Measurements from ENCODE around the gene CRYL1. TPM values are rescaled to one million over a fixed set of nuclear protein-coding genes. Genes with fewer than 3 reads are reported as not detected.

The CRYL1 gene
- total RNA-seq, 6 donors from 2014 or later = 22.2 to 38.9 (median 28.7) TPM

DNA sequence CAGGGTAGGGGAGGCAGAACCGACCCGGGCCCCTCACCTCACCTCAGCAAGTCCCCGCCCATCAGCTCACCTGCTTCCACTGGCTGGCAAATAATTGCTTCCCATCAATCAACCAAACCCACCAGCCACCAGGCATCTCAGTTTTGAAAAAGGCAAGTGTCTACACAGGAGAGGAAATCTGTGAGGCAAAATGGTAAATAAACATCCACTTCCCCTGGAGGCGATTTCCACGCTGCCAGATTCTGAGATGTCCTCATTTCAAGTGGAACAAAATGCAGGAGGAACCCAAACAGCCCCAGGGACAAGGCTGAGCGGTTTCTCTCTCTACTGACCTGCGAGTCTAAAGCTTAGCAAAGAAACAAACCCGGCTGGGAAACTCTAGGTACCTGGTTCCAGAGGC is 117.5 kb downstream of the CRYL1 start:
- no peak overlapping the region for H3K27ac ChIP-seq
- WGBS, 2 donors = 53 to 59% methylated on average over 8 of the region's 8 CpGs
- peaks cover 0 to 6% (median 2%) of the 10 kb centered on the region in 4 donors for H3K36me3 ChIP-seq
- H3K4me3 ChIP-seq = no peak overlapping the region
- no peaks in the 10 kb centered on the region for H3K9me3 ChIP-seq
- no peaks in the 10 kb centered on the region for H3K27me3 ChIP-seq
- H3K4me1 ChIP-seq = no peaks in the 10 kb centered on the region
- no peak for ATAC-seq (ENCODE audit: low FRiP score in 2 of 2)
- peak in 1 of 2 donors; percentile 9 for DNase-seq
- TF ChIP-seq, protein P1, sequence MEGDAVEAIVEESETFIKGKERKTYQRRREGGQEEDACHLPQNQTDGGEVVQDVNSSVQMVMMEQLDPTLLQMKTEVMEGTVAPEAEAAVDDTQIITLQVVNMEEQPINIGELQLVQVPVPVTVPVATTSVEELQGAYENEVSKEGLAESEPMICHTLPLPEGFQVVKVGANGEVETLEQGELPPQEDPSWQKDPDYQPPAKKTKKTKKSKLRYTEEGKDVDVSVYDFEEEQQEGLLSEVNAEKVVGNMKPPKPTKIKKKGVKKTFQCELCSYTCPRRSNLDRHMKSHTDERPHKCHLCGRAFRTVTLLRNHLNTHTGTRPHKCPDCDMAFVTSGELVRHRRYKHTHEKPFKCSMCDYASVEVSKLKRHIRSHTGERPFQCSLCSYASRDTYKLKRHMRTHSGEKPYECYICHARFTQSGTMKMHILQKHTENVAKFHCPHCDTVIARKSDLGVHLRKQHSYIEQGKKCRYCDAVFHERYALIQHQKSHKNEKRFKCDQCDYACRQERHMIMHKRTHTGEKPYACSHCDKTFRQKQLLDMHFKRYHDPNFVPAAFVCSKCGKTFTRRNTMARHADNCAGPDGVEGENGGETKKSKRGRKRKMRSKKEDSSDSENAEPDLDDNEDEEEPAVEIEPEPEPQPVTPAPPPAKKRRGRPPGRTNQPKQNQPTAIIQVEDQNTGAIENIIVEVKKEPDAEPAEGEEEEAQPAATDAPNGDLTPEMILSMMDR (IDR thresholded peaks at IDR 0.05) = no peak
- no peak for TF ChIP-seq EP300 (IDR thresholded peaks at IDR 0.05)
- no peak for TF ChIP-seq POLR2A (IDR thresholded peaks at IDR 0.05)
- TF ChIP-seq POLR2AphosphoS5 (IDR thresholded peaks at IDR 0.05) = no peak

GRCh38 chr13:20407759-20408158 is 117.9 kb downstream of the CRYL1 start:
- TF ChIP-seq POLR2AphosphoS5 (IDR thresholded peaks at IDR 0.05) (no peak), EP300 (IDR thresholded peaks at IDR 0.05) (no peak), POLR2A (IDR thresholded peaks at IDR 0.05) (no peak)
- TF ChIP-seq, protein P1 (IDR thresholded peaks at IDR 0.05) = no peak
- DNase-seq (peak in 1 of 2 donors; percentile 8), ATAC-seq (ENCODE audit: low FRiP score in 2 of 2) (no peak)
- 93 to 95% methylated on average over 5 of the region's 5 CpGs for WGBS, 2 donors
- Histone ChIP-seq H3K27ac (no peak overlapping the region), H3K4me3 (no peak overlapping the region), H3K36me3 (peaks cover 0 to 6% (median 2%) of the 10 kb centered on the region in 4 donors), H3K4me1 (no peaks in the 10 kb centered on the region), H3K9me3 (no peaks in the 10 kb centered on the region), H3K27me3 (no peaks in the 10 kb centered on the region)

DNA sequence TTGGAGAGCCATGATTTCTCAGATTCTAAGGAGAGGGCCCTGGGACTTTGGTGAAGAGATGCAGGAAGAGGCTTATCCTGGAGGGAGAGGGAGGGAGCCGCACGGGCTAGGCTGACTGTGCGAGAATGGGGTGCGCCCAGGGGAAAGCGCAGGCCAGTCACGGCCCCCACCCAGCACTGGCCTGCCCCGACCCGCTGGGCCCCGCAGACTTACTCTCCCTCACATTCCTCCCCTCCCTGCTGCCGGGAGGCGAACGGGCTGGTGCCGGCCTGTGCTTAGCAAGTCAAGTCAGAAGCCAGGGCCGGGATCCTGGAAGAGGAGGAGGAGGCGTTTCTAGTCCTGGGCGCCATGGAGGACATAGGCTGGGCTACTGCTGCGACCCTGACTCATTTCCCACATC is 120.0 kb downstream of the CRYL1 start:
- TF ChIP-seq EP300 (IDR thresholded peaks at IDR 0.05) (no peak), POLR2AphosphoS5 (IDR thresholded peaks at IDR 0.05) (no peak), POLR2A (IDR thresholded peaks at IDR 0.05) (no peak)
- TF ChIP-seq, protein P1 (IDR thresholded peaks at IDR 0.05) = no peak
- Histone ChIP-seq H3K27me3 (no peaks in the 10 kb centered on the region), H3K27ac (no peak overlapping the region), H3K4me3 (no peak overlapping the region), H3K4me1 (no peaks in the 10 kb centered on the region), H3K36me3 (peaks cover 0 to 6% (median 2%) of the 10 kb centered on the region in 4 donors), H3K9me3 (no peaks in the 10 kb centered on the region)
- 82 to 87% methylated on average over 6 to 17 of the region's 17 CpGs for WGBS, 2 donors
- peak in 1 of 2 donors; percentile 27 for ATAC-seq (ENCODE audit: low FRiP score in 2 of 2)
- peak; percentile 16 to 65 for DNase-seq

DNA sequence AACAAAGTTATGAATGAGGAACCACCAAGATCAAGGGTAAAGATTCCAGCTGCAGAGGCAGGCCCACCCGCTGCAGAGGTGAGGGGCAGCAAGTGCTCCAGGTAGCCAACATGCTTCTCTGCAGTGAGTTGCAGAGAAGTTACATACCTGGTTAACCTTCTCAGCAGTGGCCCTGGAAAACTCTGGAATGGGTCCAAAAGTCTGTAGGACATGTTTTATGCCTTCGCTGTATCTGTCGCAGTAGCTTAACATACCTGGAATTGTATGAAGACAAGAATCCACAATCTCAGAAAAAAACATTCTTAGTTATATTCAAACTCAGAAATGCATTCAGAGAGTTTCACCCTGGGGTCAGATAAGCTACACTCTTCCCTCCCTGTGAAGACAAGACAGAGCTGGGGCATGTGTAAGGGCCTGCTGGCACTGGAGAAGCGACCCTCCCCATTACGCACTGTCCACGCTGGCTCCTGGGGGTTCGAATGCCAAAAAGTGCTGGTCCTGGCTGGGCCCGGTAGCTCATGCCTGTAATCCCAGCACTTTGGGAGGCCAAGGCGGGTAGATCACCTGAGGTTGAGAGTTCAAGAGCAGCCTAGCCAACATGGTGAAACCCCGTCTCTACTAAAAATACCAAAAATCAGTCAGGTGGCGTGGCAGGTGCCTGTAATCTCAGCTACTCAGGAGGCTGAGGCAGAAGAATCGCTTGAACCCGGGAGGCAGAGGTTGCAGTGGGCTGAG is 121.0 kb downstream of the CRYL1 start:
- TF ChIP-seq, protein P1 (IDR thresholded peaks at IDR 0.05) = no peak
- TF ChIP-seq POLR2A (IDR thresholded peaks at IDR 0.05) (no peak), POLR2AphosphoS5 (IDR thresholded peaks at IDR 0.05) (no peak), EP300 (IDR thresholded peaks at IDR 0.05) (no peak)
- H3K4me3 ChIP-seq = no peak overlapping the region
- H3K4me1 ChIP-seq = no peaks in the 10 kb centered on the region
- H3K27ac ChIP-seq = no peak overlapping the region
- ATAC-seq (ENCODE audit: low FRiP score in 2 of 2) (no peak), DNase-seq (peak in 1 of 2 donors; percentile 8)
- H3K9me3 ChIP-seq = no peaks in the 10 kb centered on the region
- no peaks in the 10 kb centered on the region for H3K27me3 ChIP-seq
- 90 to 94% methylated on average over 13 of the region's 13 CpGs for WGBS, 2 donors
- peaks cover 0 to 6% (median 2%) of the 10 kb centered on the region in 4 donors for H3K36me3 ChIP-seq

DNA sequence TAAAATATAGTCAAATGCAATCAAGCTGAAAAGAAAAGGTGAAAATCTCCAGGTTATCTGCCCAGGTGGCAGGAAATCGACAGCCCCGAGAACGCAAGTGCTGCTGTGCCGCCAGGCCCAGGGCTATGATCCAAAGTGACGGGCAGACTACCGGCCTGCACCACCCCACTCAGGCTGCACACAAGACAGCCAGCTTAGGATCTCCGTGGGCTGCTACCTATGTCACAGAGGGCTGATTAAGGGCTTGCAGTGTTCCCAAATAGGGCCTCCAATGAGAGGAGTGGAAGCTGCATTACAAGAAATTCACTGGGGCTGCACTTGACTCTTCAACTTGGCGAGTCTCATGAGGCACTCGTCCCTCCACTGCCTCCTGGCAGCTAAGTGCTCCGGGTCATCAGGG is 121.8 kb downstream of the CRYL1 start:
- no peak for TF ChIP-seq EP300 (IDR thresholded peaks at IDR 0.05)
- TF ChIP-seq POLR2A (IDR thresholded peaks at IDR 0.05) = no peak
- TF ChIP-seq, protein P1 (IDR thresholded peaks at IDR 0.05) = no peak
- TF ChIP-seq POLR2AphosphoS5 (IDR thresholded peaks at IDR 0.05) = no peak
- WGBS, 2 donors = 85 to 87% methylated on average over 10 of the region's 10 CpGs
- DNase-seq (peak in 1 of 2 donors; percentile 10), ATAC-seq (ENCODE audit: low FRiP score in 2 of 2) (no peak)
- Histone ChIP-seq H3K4me3 (no peak overlapping the region), H3K4me1 (no peaks in the 10 kb centered on the region), H3K27me3 (no peaks in the 10 kb centered on the region), H3K36me3 (peaks cover 0 to 6% (median 2%) of the 10 kb centered on the region in 4 donors), H3K27ac (no peak overlapping the region), H3K9me3 (no peaks in the 10 kb centered on the region)
